ENCODE measurements around the gene ADAM12. TPM values are rescaled to one million over a fixed set of nuclear protein-coding genes. Genes with fewer than 3 reads are reported as not detected.

The ADAM12 gene
- total and polyA plus RNA-seq, 2 experiments from 2014 or later, result 0.13 to 0.87 TPM

- Histone ChIP-seq H3K9me2 (ENCODE audit: insufficient read depth) (no peaks in the 10 kb centered on the region), H3K27ac (ENCODE audit: low read depth) (no peak overlapping the region), H3K4me1 (ENCODE audit: insufficient read depth) (no peaks in the 10 kb centered on the region), H3K4me2 (no peak overlapping the region), H2AFZ (no peak overlapping the region), H3K36me3 (ENCODE audit: insufficient read depth) (no peaks in the 10 kb centered on the region), H3K4me3 (no peak overlapping the region), H3F3A (replicated peaks; ENCODE audit: low read depth) (no peaks in the 10 kb centered on the region), H4K20me1 (replicated peaks; ENCODE audit: insufficient read depth) (no peaks in the 10 kb centered on the region), H3K27me3 (ENCODE audit: insufficient read depth) (no peaks in the 10 kb centered on the region), H3K79me2 (replicated peaks; ENCODE audit: insufficient read depth) (no peaks in the 10 kb centered on the region)
- H3K27ac Mint-ChIP-seq, result no peak overlapping the region
- no peak overlapping the region for H3K4me3 Mint-ChIP-seq
- no peaks in the 10 kb centered on the region for H3K9me3 Mint-ChIP-seq
- H3K4me1 Mint-ChIP-seq, result peaks cover 5% of the 10 kb centered on the region
- no peaks in the 10 kb centered on the region for H3K36me3 Mint-ChIP-seq (ENCODE audit: low read depth)
- peaks cover 6% of the 10 kb centered on the region for H3K27me3 Mint-ChIP-seq (ENCODE audit: insufficient read depth, low read depth, poor library complexity)
- no peak for TF ChIP-seq ETS1 (IDR thresholded peaks at IDR 0.05)
- TF ChIP-seq STAT1 (IDR thresholded peaks at IDR 0.05; ENCODE audit: unreplicated experiment), result no peak
- no peak for TF ChIP-seq EZH2phosphoT487 (IDR thresholded peaks at IDR 0.05; ENCODE audit: unreplicated experiment)
- ATAC-seq, result no peak
- DNase-seq (ENCODE audit: low spot score), result no peak
Measured at GRCh38 chr10:126409821-126410220, 21.5 kb upstream of the ADAM12 start.

GRCh38 chr10:126408953-126409641, 20.8 kb upstream of the ADAM12 start:
- ATAC-seq (no peak), DNase-seq (ENCODE audit: low spot score) (no peak)
- H3K4me2 ChIP-seq, result no peak overlapping the region
- H3K9me2 ChIP-seq (ENCODE audit: insufficient read depth), result no peaks in the 10 kb centered on the region
- H3K27me3 Mint-ChIP-seq (ENCODE audit: insufficient read depth, low read depth, poor library complexity), result peaks cover 6% of the 10 kb centered on the region
- no peak overlapping the region for H2AFZ ChIP-seq
- no peaks in the 10 kb centered on the region for H3K9me3 Mint-ChIP-seq
- H3K4me3 ChIP-seq, result no peak overlapping the region
- H3F3A ChIP-seq (replicated peaks; ENCODE audit: low read depth), result no peaks in the 10 kb centered on the region
- H3K36me3 Mint-ChIP-seq (ENCODE audit: low read depth), result no peaks in the 10 kb centered on the region
- H3K27ac ChIP-seq (ENCODE audit: low read depth), result no peak overlapping the region
- H3K4me3 Mint-ChIP-seq, result no peak overlapping the region
- no peaks in the 10 kb centered on the region for H3K79me2 ChIP-seq (replicated peaks; ENCODE audit: insufficient read depth)
- peaks cover 5% of the 10 kb centered on the region for H3K4me1 Mint-ChIP-seq
- H3K4me1 ChIP-seq (ENCODE audit: insufficient read depth), result no peaks in the 10 kb centered on the region
- H3K36me3 ChIP-seq (ENCODE audit: insufficient read depth), result no peaks in the 10 kb centered on the region
- H3K27ac Mint-ChIP-seq, result no peak overlapping the region
- no peaks in the 10 kb centered on the region for H3K27me3 ChIP-seq (ENCODE audit: insufficient read depth)
- H4K20me1 ChIP-seq (replicated peaks; ENCODE audit: insufficient read depth), result no peaks in the 10 kb centered on the region
- no peak for TF ChIP-seq ETS1 (IDR thresholded peaks at IDR 0.05)
- TF ChIP-seq STAT1 (IDR thresholded peaks at IDR 0.05; ENCODE audit: unreplicated experiment), result no peak
- TF ChIP-seq EZH2phosphoT487 (IDR thresholded peaks at IDR 0.05; ENCODE audit: unreplicated experiment), result no peak
- TF ChIP-seq REST (IDR thresholded peaks at IDR 0.05; ENCODE audit: unreplicated experiment), result no peak
- TF ChIP-seq ZNF331 (CRISPR knock-in tag; IDR thresholded peaks at IDR 0.05; ENCODE audit: low read depth), result no peak
- TF ChIP-seq NANOG (IDR thresholded peaks at IDR 0.05; ENCODE audit: borderline replicate concordance), result no peak
